Calu3 (cell line): Measurements from ENCODE around the gene XRCC2. TPM values are rescaled to one million over a fixed set of nuclear protein-coding genes. Genes with fewer than 3 reads are reported as not detected.

Experiments used
- BruUV-seq: library from RNA; stranded (reverse); fragments of 400-500 nt; replicated peaks from 2 replicates; lab custom pipeline; 2021; lab: Mats Ljungman, UMichigan
- CTCF ChIA-PET: fragments of 300-600 bp; sonication (Branson Sonifier 250); formaldehyde crosslinking; loops from one replicate; lab custom pipeline; 2022; ENCODE audit warnings: antibody characterized with exemption; lab: Charles Lee
- DNase-seq: peaks from one replicate; pipeline ENCODE4 v3.0.0; 2022
- H3K27ac Mint-ChIP-seq: one replicate; pipeline ENCODE4 v1.8.0; 2022; ENCODE audit warnings: mixed read lengths; ENCODE audit not compliant: unreplicated experiment
- H3K27me3 Mint-ChIP-seq: one replicate; pipeline ENCODE4 v1.8.0; 2022; ENCODE audit warnings: mixed read lengths; ENCODE audit not compliant: unreplicated experiment
- H3K36me3 Mint-ChIP-seq: one replicate; pipeline ENCODE4 v1.8.0; 2022; ENCODE audit warnings: mild to moderate bottlenecking, moderate library complexity, mixed read lengths; ENCODE audit not compliant: insufficient read depth, unreplicated experiment
- H3K4me1 Mint-ChIP-seq: one replicate; pipeline ENCODE4 v1.8.0; 2022; ENCODE audit warnings: mild to moderate bottlenecking, low read depth, mixed read lengths; ENCODE audit not compliant: unreplicated experiment
- H3K4me3 Mint-ChIP-seq: one replicate; pipeline ENCODE4 v1.8.0; 2022; ENCODE audit warnings: mild to moderate bottlenecking, low read depth, moderate library complexity, mixed read lengths; ENCODE audit not compliant: unreplicated experiment
- H3K9me3 Mint-ChIP-seq: one replicate; pipeline ENCODE4 v1.8.0; 2022; ENCODE audit warnings: low read depth, mixed read lengths; ENCODE audit not compliant: unreplicated experiment
- intact Hi-C: fragments of 100-400 bp; cut with micrococcal nuclease; formaldehyde crosslinking; loops from one replicate; pipeline ENCODE4 v1.10.0; 2022; ENCODE audit not compliant: unreplicated experiment
- total RNA-seq: library from RNA; stranded (reverse); gene quantifications from 2 replicates; pipeline ENCODE4 v1.2.3, GENCODE V29; 2022
- TF ChIP-seq, protein P1 (sequence below): fragments of 200-600 bp; IDR thresholded peaks from one replicate; pipeline ENCODE4 v1.8.0; 2022; ENCODE audit warnings: antibody characterized with exemption; ENCODE audit not compliant: unreplicated experiment

The XRCC2 gene
- total RNA-seq, 1 experiment from 2014 or later: 23.1 TPM

DNA sequence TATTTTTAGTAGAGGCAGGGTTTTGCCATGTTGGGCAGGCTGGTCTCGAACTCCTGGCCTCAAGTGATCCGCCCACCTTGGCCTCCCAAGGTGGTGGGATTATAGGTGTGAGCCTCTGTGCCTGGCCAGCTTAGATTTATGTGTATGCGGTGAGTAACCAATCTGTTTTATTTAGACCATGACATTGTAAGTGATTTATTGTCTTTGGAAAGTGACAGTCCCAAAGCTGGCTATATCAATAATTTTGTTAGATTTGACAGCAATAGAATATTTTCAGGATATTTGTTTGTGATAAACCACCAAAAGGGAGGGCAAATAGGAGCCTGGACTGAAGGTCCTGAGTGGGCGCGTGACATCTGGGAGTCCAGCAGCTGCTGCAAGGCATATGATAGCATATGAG lies 75.7 kb downstream of the XRCC2 start:
- BruUV-seq: no TSS peak
- no peak overlapping the region for H3K4me3 Mint-ChIP-seq
- H3K27ac Mint-ChIP-seq: no peak overlapping the region
- CTCF ChIA-PET: no interaction called here
- H3K27me3 Mint-ChIP-seq: no peaks in the 10 kb centered on the region
- no peaks in the 10 kb centered on the region for H3K9me3 Mint-ChIP-seq
- TF ChIP-seq, protein P1, sequence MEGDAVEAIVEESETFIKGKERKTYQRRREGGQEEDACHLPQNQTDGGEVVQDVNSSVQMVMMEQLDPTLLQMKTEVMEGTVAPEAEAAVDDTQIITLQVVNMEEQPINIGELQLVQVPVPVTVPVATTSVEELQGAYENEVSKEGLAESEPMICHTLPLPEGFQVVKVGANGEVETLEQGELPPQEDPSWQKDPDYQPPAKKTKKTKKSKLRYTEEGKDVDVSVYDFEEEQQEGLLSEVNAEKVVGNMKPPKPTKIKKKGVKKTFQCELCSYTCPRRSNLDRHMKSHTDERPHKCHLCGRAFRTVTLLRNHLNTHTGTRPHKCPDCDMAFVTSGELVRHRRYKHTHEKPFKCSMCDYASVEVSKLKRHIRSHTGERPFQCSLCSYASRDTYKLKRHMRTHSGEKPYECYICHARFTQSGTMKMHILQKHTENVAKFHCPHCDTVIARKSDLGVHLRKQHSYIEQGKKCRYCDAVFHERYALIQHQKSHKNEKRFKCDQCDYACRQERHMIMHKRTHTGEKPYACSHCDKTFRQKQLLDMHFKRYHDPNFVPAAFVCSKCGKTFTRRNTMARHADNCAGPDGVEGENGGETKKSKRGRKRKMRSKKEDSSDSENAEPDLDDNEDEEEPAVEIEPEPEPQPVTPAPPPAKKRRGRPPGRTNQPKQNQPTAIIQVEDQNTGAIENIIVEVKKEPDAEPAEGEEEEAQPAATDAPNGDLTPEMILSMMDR: no peak
- no peaks in the 10 kb centered on the region for H3K36me3 Mint-ChIP-seq
- no peaks in the 10 kb centered on the region for H3K4me1 Mint-ChIP-seq
- intact Hi-C loops: no loop called here
- no peak for DNase-seq

GRCh38 chr7:152597507-152597906 lies 78.4 kb downstream of the XRCC2 start:
- intact Hi-C loops: no loop called here
- H3K27ac Mint-ChIP-seq: no peak overlapping the region
- no TSS peak for BruUV-seq
- H3K4me3 Mint-ChIP-seq: no peak overlapping the region
- no peaks in the 10 kb centered on the region for H3K27me3 Mint-ChIP-seq
- TF ChIP-seq, protein P1: no peak
- H3K4me1 Mint-ChIP-seq: no peaks in the 10 kb centered on the region
- no peaks in the 10 kb centered on the region for H3K9me3 Mint-ChIP-seq
- CTCF ChIA-PET: no interaction called here
- H3K36me3 Mint-ChIP-seq: no peaks in the 10 kb centered on the region
- no peak for DNase-seq

GRCh38 chr7:152596824-152597223 lies 79.1 kb downstream of the XRCC2 start:
- no peak overlapping the region for H3K4me3 Mint-ChIP-seq
- no peaks in the 10 kb centered on the region for H3K9me3 Mint-ChIP-seq
- H3K4me1 Mint-ChIP-seq: no peaks in the 10 kb centered on the region
- TF ChIP-seq, protein P1: no peak
- BruUV-seq: no TSS peak
- no peaks in the 10 kb centered on the region for H3K27me3 Mint-ChIP-seq
- no peaks in the 10 kb centered on the region for H3K36me3 Mint-ChIP-seq
- CTCF ChIA-PET: no interaction called here
- no peak for DNase-seq
- no peak overlapping the region for H3K27ac Mint-ChIP-seq
- intact Hi-C loops: no loop called here

Other genes starting within 250 kb of the XRCC2 start
- gene KMT2C, start 240.1 kb downstream of the XRCC2 start, total RNA-seq: 71.1 and 73.4 TPM in 2 replicates
- gene ACTR3B, start 83.6 kb upstream of the XRCC2 start, total RNA-seq: 11.0 and 12.4 TPM in 2 replicates